HG03139 (cell line): Measurements from ENCODE around the gene DPP8.
"Not testable (repeated sequence)": the region's sequence is repeated elsewhere in the genome, so short reads cannot be mapped to it uniquely, and the experiment has no call there.

Experiments
- ATAC-seq: cut with Tn5 transposase; IDR thresholded peaks from one replicate; pipeline ENCODE4 v1.9.1; 2021; ENCODE audit not compliant: unreplicated experiment

The DPP8 gene

GRCh38 chr15:65525622-65526021 is 8.1 kb upstream of the DPP8 start:
- no peak for ATAC-seq

- ATAC-seq = no peak
Observed at GRCh38 chr15:65524226-65524625, 6.7 kb upstream of the DPP8 start.

GRCh38 chr15:65521350-65521749 is 3.9 kb upstream of the DPP8 start:
- ATAC-seq = no peak

DNA sequence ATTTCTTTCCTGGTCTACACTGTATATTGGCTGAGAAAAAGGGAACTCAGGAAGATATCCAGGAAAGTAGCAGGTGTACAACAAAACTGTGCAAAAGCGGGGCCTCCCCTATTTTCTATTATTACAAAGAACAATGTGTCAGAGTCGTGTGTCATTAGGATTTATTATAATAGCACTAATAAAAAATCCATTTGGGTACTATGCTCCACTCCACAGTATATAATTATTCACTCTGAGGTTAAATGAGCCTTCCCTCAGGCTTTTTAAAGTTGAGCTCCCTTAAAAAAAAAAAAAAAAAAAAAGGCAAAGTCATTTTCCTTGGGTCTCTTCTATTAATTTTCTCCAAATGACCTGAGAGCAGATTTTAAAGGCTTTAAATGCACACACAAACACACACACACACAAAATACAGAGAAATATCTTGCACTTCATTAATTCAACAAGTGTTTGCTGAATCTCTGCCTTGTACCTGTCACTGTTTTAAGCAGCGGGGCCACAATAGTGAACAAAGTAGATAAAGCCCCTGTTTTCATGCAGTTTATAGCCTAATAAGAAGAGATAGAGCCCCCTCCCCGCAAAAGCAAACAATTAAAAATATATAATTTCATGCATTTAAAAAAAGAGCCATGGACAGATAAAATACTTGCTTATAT is 1.3 kb upstream of the DPP8 start:
- no peak for ATAC-seq

DNA sequence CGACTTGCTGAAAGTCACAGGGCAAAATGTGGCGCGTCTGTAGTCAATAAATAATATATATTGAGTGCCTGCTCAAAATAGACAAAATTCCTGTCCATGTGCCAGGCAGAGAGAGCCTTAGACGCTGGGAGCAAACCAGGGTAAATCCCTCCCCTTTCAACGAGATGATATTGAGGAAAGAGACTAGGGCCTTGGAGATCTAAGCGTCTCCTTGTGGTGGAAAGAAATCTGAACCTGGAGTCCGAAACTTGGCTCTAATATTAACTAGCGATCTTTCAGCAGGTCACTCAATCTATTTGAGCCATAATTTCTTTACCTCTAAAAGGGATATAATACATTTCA is 348 bp upstream of the DPP8 start:
- ATAC-seq = no peak

GRCh38 chr15:65512807-65513416 is 4.6 kb downstream of the DPP8 start:
- ATAC-seq = no peak

GRCh38 chr15:65512189-65512588 is 5.3 kb downstream of the DPP8 start:
- no peak for ATAC-seq

- no peak for ATAC-seq
Observed at GRCh38 chr15:65509321-65509720, 8.2 kb downstream of the DPP8 start.

GRCh38 chr15:65494076-65494475 is 23.4 kb downstream of the DPP8 start:
- ATAC-seq = no peak

GRCh38 chr15:65484876-65485275 is 32.6 kb downstream of the DPP8 start:
- no peak for ATAC-seq

GRCh38 chr15:65476903-65477302 is 40.6 kb downstream of the DPP8 start:
- no peak for ATAC-seq

DNA sequence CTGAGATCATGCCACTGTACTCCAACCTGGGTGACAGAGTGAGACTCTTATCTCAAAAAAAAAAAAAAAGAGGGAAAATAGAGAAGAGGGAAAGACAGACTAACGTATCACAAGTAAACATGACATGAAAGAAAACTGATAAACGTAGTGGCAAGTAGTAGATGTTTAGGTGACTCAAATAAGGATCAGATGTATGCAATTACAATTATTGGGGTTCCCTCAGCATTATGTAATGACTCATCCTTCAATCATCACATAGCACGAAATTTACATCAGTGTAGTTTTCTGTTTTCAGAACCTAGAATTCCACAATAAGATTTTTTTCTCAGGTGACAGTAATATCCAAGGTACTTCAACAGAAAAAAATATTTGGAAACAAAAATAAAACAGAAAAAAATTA is 46.6 kb downstream of the DPP8 start:
- no peak for ATAC-seq

GRCh38 chr15:65468229-65468909 is 49.1 kb downstream of the DPP8 start:
- ATAC-seq = no peak

DNA sequence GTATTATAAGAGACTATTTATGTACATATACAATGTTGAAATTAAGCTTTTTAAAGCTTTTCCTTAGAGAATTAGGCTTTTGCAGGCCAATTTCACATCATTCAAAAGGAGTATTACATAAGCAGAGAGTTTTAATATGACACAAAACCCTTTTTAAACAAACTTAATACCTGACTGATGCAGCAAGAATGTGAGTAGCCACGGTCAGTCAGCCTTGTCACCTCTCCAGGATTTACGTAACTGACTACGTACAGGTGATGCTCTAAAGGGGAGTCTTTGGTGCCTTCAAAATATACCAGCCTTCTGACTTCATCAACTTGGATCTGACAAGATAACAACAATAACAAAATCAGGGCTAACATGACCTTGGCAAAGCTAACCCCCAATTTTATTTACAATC is 50.6 kb downstream of the DPP8 start:
- no peak for ATAC-seq

GRCh38 chr15:65463096-65463495 is 54.4 kb downstream of the DPP8 start:
- ATAC-seq = not testable (repeated sequence)

DNA sequence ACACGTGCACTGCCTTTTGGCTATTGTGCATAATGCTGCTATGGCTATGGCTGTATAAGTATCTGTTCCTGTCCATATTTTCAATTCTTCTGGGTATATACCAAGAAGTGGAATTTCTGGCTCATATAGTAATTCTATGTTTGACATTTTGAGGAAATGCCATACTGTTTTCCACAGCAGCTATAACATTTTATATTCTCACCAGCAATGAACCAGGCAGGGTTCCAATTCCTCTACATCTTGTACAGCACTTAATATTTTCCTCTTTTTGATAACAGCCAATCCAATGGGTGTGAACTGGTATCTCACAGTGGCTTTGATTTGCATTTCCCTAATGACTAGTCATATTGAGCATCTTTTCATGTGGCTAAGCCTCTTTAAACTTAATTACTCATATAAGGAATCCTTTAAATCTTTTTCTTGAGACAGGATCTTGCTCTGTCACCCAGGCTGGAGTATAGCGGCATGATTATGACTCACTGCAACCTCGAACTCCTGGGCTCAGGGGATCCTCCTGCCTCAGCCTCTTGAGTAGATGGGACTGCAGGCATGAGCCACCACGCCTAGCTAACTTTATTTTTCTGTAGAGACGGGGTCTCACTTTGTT is 56.6 kb downstream of the DPP8 start:
- no peak for ATAC-seq

DNA sequence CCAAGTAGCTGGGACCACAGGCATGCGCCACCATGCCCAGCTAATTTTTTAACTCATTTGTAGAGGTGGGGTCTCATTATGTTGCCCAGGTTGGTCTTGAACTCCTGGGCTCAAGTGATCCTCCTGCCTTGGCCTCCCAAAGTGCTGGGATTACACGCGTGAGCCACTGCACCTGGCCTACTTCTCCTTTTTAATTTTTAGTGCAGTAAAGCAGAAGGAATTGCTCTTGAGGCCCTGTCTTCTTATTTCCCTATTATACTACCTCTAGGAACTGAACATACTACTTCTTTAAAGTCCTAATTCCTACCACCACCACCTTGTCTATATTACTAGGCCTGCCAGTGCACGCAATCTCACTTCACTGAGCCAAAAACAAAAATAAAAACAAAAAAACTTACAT is 62.2 kb downstream of the DPP8 start:
- not testable (repeated sequence) for ATAC-seq

GRCh38 chr15:65451989-65452388 is 65.5 kb downstream of the DPP8 start:
- no peak for ATAC-seq

- no peak for ATAC-seq
Observed at GRCh38 chr15:65450556-65450955, 66.9 kb downstream of the DPP8 start.

GRCh38 chr15:65447145-65447544 is 70.3 kb downstream of the DPP8 start:
- no peak for ATAC-seq

DNA sequence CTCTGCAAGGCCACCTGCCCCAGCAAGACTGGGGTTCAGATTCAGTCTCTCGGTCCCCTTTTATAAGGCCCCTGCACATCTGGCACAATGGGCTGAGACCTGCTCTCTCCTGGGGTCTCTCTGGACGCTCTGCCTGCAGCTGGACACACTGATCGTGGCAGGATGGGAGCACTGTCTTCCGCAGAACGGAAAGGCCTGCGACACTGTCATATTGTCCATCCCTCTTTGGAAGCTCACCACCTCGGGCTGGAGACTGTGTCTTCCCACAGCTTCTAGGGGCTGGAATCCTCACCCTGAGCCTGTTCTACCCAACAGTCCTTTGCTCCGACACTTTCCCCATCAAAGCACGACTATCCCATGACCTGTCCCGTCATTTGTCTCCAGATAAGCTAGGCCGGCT is 83.3 kb downstream of the DPP8 start:
- no peak for ATAC-seq

DNA sequence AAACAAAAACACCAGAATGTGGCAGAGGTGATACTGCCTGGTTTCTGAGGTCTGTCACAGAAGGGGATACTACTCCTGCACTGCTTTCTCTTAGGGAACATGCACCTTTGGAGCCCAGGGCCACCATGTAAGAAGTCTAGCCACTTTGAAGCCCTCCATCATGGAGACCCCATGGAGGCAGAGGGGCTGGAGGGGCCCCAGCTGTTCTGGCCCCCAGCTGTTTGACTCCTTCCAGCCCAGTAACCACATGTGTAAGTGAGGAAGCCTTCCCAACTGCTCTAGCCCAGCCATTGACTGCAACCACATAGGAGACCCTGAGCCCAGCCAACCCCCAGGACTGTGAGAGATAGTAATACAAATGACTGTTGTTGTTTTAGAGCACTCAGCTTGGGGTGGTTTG is 85.8 kb downstream of the DPP8 start:
- no peak for ATAC-seq
